H9 (cell line): Measurements from ENCODE around the gene HSPA9. TPM values are rescaled to one million over a fixed set of nuclear protein-coding genes. Genes with fewer than 3 reads are reported as not detected.

ENCODE experiments used
- DNase-seq: peaks from one replicate; pipeline ENCODE4 v3.0.0-alpha.2; 2017
- H2AFZ ChIP-seq: one replicate; pipeline ENCODE4 v1.6.1; 2013; ENCODE audit warnings: mild to moderate bottlenecking, low read length, control low read depth, moderate library complexity
- H2AK5ac ChIP-seq: 2 replicates; pipeline ENCODE4 v1.6.1; 2013; ENCODE audit warnings: low read length, control low read depth, mixed read lengths; ENCODE audit not compliant: insufficient read length
- H2BK120ac ChIP-seq: one replicate; pipeline ENCODE4 v1.6.1; 2013; ENCODE audit warnings: low read depth, mild to moderate bottlenecking, low read length, control low read depth, inconsistent platforms; ENCODE audit not compliant: poor library complexity, severe bottlenecking
- H2BK12ac ChIP-seq: 2 replicates; pipeline ENCODE4 v1.6.1; 2013; ENCODE audit warnings: low read length, control low read depth, mixed read lengths, low read depth; ENCODE audit not compliant: insufficient read length
- H2BK15ac ChIP-seq: 2 replicates; pipeline ENCODE4 v1.6.1; 2013; ENCODE audit warnings: low read depth, low read length, control low read depth
- H2BK20ac ChIP-seq: one replicate; pipeline ENCODE4 v1.6.1; 2013; ENCODE audit warnings: low read depth, mild to moderate bottlenecking, low read length, control low read depth, inconsistent platforms; ENCODE audit not compliant: poor library complexity, severe bottlenecking
- H2BK5ac ChIP-seq: 2 replicates; pipeline ENCODE4 v1.6.1; 2013; ENCODE audit warnings: low read length, control low read depth, mixed read lengths; ENCODE audit not compliant: insufficient read length
- H3K14ac ChIP-seq: 2 replicates; pipeline ENCODE4 v1.6.1; 2013; ENCODE audit warnings: low read length, control low read depth; ENCODE audit not compliant: insufficient read depth
- H3K18ac ChIP-seq: 2 replicates; pipeline ENCODE4 v1.6.1; 2013; ENCODE audit warnings: low read depth, mild to moderate bottlenecking, mixed read lengths, low read length, control low read depth; ENCODE audit not compliant: insufficient read length
- H3K23ac ChIP-seq: 2 replicates; pipeline ENCODE4 v1.6.1; 2013; ENCODE audit warnings: low read length, control low read depth, mixed read lengths, low read depth; ENCODE audit not compliant: insufficient read length
- H3K23me2 ChIP-seq: 2 replicates; pipeline ENCODE4 v1.6.1; 2013; ENCODE audit warnings: low read depth, mild to moderate bottlenecking, mixed read lengths, low read length, control low read depth; ENCODE audit not compliant: insufficient read length, poor library complexity, severe bottlenecking
- H3K27ac ChIP-seq: 2 replicates; pipeline ENCODE4 v1.5.1; 2013; ENCODE audit warnings: low read length, control low read depth, mixed read lengths, low read depth; ENCODE audit not compliant: insufficient read length
- H3K27me3 ChIP-seq: 2 replicates; pipeline ENCODE4 v1.6.1; 2013; ENCODE audit warnings: low read length, control low read depth, inconsistent platforms; ENCODE audit not compliant: insufficient read depth
- H3K4ac ChIP-seq: 2 replicates; pipeline ENCODE4 v1.6.1; 2013; ENCODE audit warnings: low read depth, mild to moderate bottlenecking, control low read depth, inconsistent platforms, low read length, moderate library complexity
- H3K4me1 ChIP-seq: 2 replicates; pipeline ENCODE4 v1.6.1; 2013; ENCODE audit warnings: low read length, control low read depth, inconsistent platforms; ENCODE audit not compliant: insufficient read depth
- H3K4me2 ChIP-seq: 2 replicates; pipeline ENCODE4 v1.6.1; 2013; ENCODE audit warnings: low read length, control low read depth, mixed read lengths; ENCODE audit not compliant: insufficient read length, insufficient read depth
- H3K56ac ChIP-seq: 2 replicates; pipeline ENCODE4 v1.6.1; 2013; ENCODE audit warnings: low read depth, mild to moderate bottlenecking, mixed read lengths, low read length, control low read depth; ENCODE audit not compliant: insufficient read length
- H3K79me1 ChIP-seq: 2 replicates; pipeline ENCODE4 v1.6.1; 2013; ENCODE audit warnings: low read depth, mild to moderate bottlenecking, moderate library complexity, low read length, control low read depth, inconsistent platforms; ENCODE audit not compliant: insufficient read depth, poor library complexity, severe bottlenecking
- H3K79me2 ChIP-seq: 2 replicates; pipeline ENCODE4 v1.6.1; 2013; ENCODE audit warnings: low read length, control low read depth, inconsistent platforms; ENCODE audit not compliant: insufficient read depth
- H3K9ac ChIP-seq: 2 replicates; pipeline ENCODE4 v1.6.1; 2013; ENCODE audit warnings: low read length, control low read depth, mixed read lengths; ENCODE audit not compliant: insufficient read length; ENCODE audit errors: extremely low read depth
- H3K9me3 ChIP-seq: one replicate; pipeline ENCODE4 v1.6.1; 2013; ENCODE audit warnings: low read depth, low read length, inconsistent platforms; ENCODE audit not compliant: control insufficient read depth
- H3T11ph ChIP-seq: one replicate; pipeline ENCODE4 v1.6.1; 2013; ENCODE audit warnings: mild to moderate bottlenecking, low read length, control low read depth, inconsistent platforms
- H4K20me1 ChIP-seq: one replicate; pipeline ENCODE4 v1.6.1; 2013; ENCODE audit not compliant: control insufficient read depth, insufficient read length, insufficient read depth
- H4K5ac ChIP-seq: 2 replicates; pipeline ENCODE4 v1.6.1; 2013; ENCODE audit warnings: low read depth, mild to moderate bottlenecking, mixed read lengths, low read length, control low read depth; ENCODE audit not compliant: insufficient read length
- H4K8ac ChIP-seq: replicated peaks from 2 replicates; pipeline ENCODE4 v1.6.1; 2013; ENCODE audit warnings: low read length, control low read depth, mixed read lengths, low read depth; ENCODE audit not compliant: insufficient read length
- H4K91ac ChIP-seq: 2 replicates; pipeline ENCODE4 v1.6.1; 2013; ENCODE audit warnings: low read depth, mild to moderate bottlenecking, moderate library complexity, mixed read lengths, low read length, control low read depth; ENCODE audit not compliant: insufficient read length
- H3K27ac Mint-ChIP-seq, 3 experiments: 2 replicates in 2 of 3; 3 replicates in 1 of 3; pipeline ENCODE4 v1.8.0; 2020 to 2021; ENCODE audit warnings: mixed read lengths in 3 of 3, mild to moderate bottlenecking in 1 of 3, moderate library complexity in 1 of 3
- H3K27me3 Mint-ChIP-seq: 2 replicates; pipeline ENCODE4 v1.8.0; 2021; ENCODE audit warnings: low read depth, mild to moderate bottlenecking, moderate library complexity, mixed read lengths
- H3K36me3 Mint-ChIP-seq, 3 experiments: 2 replicates in 2 of 3; 3 replicates in 1 of 3; pipeline ENCODE4 v1.8.0; 2020 to 2021; ENCODE audit warnings: low read depth in 3 of 3, mixed read lengths in 3 of 3; ENCODE audit not compliant: insufficient read depth in 1 of 3
- H3K4me1 Mint-ChIP-seq, 2 experiments: 2 replicates each; pipeline ENCODE4 v1.8.0; 2020; ENCODE audit warnings: mixed read lengths in 2 of 2
- H3K4me3 Mint-ChIP-seq, 2 experiments: 2 replicates in 1 of 2; 3 replicates in 1 of 2; pipeline ENCODE4 v1.8.0; 2020 to 2021; ENCODE audit warnings: mild to moderate bottlenecking in 2 of 2, mixed read lengths in 2 of 2, moderate library complexity in 1 of 2
- H3K9me3 Mint-ChIP-seq, 2 experiments: 2 replicates in 1 of 2; 3 replicates in 1 of 2; pipeline ENCODE4 v1.8.0; 2020; ENCODE audit warnings: mild to moderate bottlenecking in 2 of 2, mixed read lengths in 2 of 2, moderate library complexity in 1 of 2
- CTCF ChIP-seq: fragments of 200-600 bp; sonication (generic); conservative IDR thresholded peaks from 3 replicates; pipeline ENCODE4 v1.8.0; 2021; ENCODE audit warnings: antibody characterized with exemption, mild to moderate bottlenecking
- WGBS: extraction: QIAGEN DNeasy Blood & Tissue Kit; methylation state at CpG from one replicate; pipeline ENCODE4 v1.1.7; 2013; ENCODE audit warnings: missing lambda C conversion rate, low lambda C conversion rate, mixed read lengths; ENCODE audit not compliant: insufficient read length; ENCODE audit errors: extremely low coverage; 5-methylcytosine and 5-hydroxymethylcytosine counted together
- total RNA-seq: library from RNA; stranded (reverse); gene quantifications from 2 replicates; pipeline ENCODE4 v1.2.1, GENCODE V29; 2021

HSPA9 gene
- total RNA-seq, 1 experiment from 2014 or later = 397 TPM

- TF ChIP-seq CTCF = no peak
- Histone ChIP-seq H3T11ph (no peak overlapping the region), H4K5ac (peak overlapping the region; percentile 73), H2BK15ac (no peak overlapping the region), H3K79me2 (peaks cover 14% of the 10 kb centered on the region), H3K9me3 (no peaks in the 10 kb centered on the region), H3K27ac (peak overlapping the region; percentile 92), H4K8ac (no peak overlapping the region), H3K4ac (peak overlapping the region; percentile 6), H3K4me1 (no peaks in the 10 kb centered on the region), H3K9ac (peak overlapping the region; percentile 95), H2BK12ac (no peak overlapping the region), H3K23me2 (peaks cover 4% of the 10 kb centered on the region), H3K14ac (peak overlapping the region; percentile 95), H2BK20ac (no peak overlapping the region), H3K18ac (peak overlapping the region; percentile 78), H3K27me3 (no peaks in the 10 kb centered on the region), H2BK5ac (no peak overlapping the region), H3K56ac (peak overlapping the region; percentile 95), H3K79me1 (peaks cover 3% of the 10 kb centered on the region), H3K23ac (no peak overlapping the region), H4K20me1 (no peaks in the 10 kb centered on the region), H4K91ac (peak overlapping the region; percentile 68), H2AK5ac (no peak overlapping the region), H2BK120ac (peak overlapping the region; percentile 90), H3K4me2 (peak overlapping the region; percentile 92), H2AFZ (no peak overlapping the region)
- no peak for DNase-seq
- peaks cover 13 to 32% of the 10 kb centered on the region in 2 experiments for H3K4me1 Mint-ChIP-seq
- WGBS = no CpG with 5 or more reads among the region's 18 CpGs
- no peaks in the 10 kb centered on the region for H3K27me3 Mint-ChIP-seq
- no peaks in the 10 kb centered on the region; a peak in 1 of 5 replicates for H3K9me3 Mint-ChIP-seq
- peak overlapping the region; percentile 99 for H3K4me3 Mint-ChIP-seq
- peak overlapping the region; percentile 100 for H3K27ac Mint-ChIP-seq
- H3K36me3 Mint-ChIP-seq = peaks cover 36 to 52% (median 50%) of the 10 kb centered on the region in 3 experiments; a peak in 6 of 7 replicates
These were observed 432 bp downstream of the HSPA9 start for GRCh38 chr5:138574744-138575193.
